HG03575 (cell line): ENCODE results near the gene SORCS2.

Experiments used
- ATAC-seq: cut with Tn5 transposase; IDR thresholded peaks from one replicate; pipeline ENCODE4 v1.9.1; 2021; ENCODE audit not compliant: unreplicated experiment, insufficient number of reproducible peaks, low FRiP score; ENCODE audit errors: extremely low read depth

SORCS2 gene

DNA sequence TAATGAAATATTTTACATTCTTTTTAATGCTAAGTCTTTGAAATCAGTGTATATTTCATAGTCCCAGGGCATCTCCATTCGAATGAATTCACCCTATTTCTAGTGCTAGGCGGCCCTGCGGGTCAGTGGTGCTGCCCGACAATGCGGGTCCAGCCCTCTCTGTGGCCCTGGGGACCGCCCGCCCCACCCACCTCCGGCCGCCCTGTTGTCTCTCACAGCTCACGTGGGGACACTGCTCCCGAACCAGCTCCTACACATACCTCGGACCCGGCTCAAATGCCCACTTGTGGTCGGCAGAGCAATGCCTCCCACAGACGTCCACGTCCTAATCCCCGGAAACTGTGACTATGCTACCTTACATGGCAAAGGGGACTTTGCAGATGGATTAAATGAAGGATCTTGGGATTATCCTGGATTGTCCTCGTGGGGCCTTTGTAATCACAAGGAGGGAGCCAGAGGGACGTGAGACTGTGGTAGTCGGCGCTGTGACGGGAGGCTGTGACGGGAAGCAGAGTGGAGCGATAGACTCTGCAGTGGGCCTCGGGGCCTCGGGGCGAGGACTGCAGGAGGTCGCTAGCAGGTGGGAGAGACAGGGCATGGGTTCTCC is 334.7 kb downstream of the SORCS2 start:
- no peak for ATAC-seq

DNA sequence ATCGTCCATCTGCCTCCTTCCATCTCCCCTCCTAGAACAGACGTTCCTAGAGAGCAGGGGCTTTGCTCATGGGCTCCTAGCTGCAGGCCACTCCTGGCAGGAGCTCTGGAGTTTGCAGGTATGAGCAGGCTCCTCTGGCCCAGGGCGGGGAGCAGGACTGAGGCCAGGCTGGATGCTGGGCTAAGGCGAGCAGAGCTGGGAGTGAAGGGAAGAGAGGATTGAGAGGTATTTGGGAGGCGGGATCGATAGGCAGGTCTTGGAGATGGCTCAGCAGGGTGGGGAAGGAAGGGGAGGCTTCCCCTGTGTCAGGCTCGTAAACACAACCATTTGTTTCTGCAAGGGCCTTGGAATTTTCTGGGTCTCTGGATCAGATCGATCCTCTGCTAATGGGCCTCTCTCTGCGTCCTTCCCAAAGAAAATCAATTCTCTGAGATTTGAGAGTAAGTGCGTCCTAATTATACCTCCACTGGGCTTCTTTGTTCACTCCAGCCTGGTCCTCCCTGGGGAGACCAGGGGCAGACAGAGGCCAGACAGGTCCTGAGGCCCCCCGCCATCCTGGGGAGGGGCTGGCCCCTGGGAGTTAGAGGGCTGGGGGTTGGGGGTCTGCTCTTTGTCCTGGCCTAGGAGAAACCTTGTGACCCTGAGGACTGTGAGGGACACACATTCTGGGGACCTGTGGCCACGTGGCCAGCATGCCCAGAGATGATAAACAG is 337.2 kb downstream of the SORCS2 start:
- ATAC-seq = no peak

DNA sequence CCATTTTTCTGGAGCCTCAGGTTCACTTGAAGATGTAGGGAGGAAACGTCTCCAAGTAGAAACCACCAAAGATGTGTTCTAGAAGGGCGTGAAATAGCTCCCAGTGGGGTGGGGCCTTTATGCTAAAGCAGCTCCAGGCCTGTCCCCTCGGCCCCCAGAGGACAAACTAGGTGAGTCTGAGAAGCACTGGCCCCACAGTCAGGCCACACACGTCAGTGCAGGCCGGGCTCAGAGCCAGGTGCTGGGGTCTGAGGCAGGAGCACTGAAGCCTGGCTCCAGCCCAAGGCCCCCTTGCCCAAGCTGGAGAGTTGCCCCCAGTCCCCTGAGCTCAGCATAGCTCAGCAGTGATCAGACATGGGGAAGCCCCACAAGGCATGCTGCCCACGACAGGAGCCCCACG is 337.7 kb downstream of the SORCS2 start:
- no peak for ATAC-seq

DNA sequence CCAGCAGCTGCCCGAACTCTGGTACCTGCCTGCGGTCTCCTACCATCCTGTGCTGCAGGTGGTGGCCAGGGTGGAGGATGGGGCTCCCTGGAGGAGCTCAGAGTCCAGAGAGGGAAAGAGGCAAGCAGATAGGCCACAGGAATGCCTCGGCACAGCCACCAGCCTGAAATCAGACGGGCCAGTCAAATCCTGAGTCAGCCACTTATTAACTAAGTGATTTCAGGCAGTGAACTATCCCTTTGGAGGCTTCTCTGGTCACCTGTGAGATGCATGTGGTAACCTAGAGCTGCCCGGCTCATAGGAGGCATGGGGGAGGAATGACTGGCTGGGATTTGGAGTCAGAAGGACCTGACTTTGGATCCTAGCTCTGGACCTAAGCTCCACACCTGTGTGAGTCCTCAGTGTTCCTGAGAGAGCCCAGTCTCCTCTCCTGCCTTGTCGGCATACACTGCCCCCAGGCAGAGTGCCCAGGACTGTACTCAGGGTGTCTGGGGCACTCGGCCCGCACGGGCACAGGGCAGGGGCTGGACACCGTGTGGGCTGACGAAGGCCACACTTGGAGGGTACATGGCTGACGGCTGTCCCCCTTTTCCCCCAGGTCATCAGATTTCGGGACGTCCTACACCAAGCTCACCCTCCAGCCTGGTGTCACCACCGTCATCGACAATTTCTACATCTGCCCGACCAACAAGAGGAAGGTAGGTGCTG is 338.7 kb downstream of the SORCS2 start:
- no peak for ATAC-seq

DNA sequence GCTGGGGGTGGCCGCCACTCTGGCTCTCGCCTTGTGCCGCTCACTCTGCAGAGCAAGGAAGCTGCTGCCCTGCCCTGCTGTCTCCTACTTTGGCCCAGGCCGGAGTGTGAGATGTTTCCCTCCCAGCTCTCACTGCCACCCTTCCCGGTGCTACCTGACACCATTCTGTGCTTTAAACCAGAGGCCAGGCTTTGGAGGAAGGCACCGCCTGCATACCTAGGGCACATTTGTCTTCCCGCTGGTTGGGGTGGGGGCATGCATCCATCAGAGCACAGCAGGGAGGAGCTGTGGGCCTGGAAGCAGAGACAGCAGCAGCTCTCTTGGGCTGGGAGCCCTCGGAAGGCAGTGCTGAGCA is 339.3 kb downstream of the SORCS2 start:
- ATAC-seq = no peak

DNA sequence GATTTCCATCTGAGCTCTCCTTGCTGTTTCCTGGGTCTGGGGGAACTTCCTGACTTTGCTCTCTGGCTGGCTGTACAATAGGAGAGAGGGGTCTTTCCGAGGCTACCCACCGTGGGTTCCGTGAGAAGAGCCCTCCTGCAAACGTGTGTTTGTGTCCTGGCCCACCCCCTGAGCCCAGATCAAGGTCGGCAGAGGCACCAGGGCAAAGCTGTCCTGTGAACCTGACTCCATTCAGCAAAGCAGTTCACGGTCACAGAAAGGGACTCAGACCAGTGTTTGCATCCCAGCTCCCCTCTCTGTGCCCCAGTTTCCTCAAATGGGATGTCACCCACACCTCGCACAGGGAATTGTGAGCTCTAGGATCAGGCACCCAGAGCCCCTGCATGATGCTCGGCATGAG is 339.7 kb downstream of the SORCS2 start:
- no peak for ATAC-seq

DNA sequence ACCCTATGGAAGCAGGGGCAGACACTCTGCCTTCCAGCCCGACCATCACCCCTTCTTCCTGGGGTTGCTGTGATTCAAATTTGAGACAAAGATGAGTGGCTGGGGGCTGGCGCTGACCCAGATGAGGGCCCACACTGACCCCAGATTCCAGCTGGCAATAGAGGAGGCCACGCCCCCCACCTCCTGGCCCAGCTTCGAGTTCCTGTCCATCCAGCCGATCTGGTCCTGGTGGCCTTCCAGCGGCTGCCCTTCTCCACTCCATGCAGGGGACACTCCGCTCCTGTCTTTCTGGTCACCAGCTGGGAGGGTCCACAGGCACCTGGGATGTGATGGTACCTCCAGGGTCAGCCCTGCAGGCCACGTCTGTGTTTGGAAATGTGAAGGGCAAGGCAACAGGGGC is 340.9 kb downstream of the SORCS2 start:
- ATAC-seq = no peak

DNA sequence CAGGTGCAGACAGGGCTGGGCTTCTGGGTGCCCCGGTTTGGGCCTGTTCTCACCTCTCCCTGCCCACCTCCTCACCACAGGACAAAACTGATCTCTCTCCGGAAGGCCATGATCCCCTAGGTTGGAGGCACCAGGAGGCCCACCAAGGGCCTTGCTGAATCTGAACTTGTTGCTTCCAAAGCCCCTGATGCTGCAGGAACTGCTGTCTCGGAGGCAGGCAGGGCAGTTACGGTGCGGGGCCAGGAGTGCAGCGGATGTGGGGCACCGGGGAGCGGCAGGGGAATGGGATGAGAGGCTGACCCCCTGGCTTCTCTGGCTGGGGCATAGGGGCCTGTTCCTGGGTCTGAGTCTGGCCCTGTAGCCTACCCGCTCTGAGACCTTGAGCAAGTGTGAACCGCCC is 342.8 kb downstream of the SORCS2 start:
- no peak for ATAC-seq

DNA sequence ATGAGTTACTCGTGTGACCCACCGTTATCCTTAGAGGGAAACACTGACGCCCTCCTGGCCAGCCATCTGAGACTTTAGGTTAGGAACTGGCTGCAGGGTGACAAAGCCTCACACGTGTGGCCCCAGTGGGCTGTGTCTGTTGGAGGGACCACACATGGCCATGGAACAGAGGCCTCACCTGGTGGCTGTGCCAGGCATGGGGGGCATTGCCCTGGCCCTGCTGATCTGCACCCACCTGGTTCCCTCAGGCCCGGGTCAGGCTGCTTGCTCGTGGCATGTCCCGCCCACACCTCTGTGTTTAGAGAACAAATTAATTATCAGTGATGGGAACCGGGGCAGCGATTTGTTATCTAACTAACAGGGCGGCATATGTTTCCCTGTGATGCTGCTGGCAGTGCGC is 343.3 kb downstream of the SORCS2 start:
- no peak for ATAC-seq

DNA sequence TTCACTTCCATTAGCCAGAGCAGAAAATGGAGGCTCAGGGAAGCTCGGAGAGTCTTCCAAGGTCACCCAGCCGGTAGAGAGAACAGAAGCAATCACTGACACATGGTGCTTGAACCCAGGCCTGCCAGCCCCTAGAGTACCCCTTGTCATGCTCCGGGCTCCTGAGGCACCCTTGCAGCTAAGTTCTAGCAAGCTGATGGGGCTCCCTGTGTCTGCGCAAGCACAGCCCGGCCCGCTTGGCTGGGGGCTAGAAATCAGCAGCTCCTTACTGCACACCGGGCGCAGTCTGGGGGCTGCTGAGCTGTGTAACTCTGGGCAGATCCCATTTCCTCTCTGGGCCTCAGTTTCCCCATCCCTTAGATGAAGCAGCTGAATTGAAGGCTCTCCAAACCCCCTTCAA is 344.5 kb downstream of the SORCS2 start:
- no peak for ATAC-seq

DNA sequence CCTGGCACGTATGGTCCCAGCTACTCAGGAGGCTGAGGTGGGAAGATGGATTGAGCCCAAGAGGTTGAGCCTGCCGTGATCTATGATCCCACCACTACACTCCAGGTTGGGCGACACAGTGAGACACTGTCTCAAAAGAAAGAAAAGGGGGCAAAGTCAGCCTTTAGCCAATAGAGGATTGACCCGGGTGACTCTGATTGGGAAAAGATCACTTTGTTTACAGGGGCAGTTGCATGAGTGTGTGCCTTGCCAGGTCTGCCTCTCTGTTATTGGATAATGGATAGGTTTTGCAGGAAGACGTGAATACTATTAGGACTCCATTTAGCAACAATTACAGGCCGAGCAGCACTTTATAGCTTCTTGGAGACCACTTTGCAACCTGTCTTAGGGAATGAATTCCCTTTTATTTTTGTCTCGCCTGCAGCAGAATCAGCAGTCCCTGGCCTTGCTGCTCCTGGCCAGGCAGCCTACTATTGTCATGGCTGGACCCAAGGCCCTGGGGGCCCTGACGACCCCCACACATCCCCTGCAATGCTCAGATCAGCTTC is 345.6 kb downstream of the SORCS2 start:
- ATAC-seq = no peak

DNA sequence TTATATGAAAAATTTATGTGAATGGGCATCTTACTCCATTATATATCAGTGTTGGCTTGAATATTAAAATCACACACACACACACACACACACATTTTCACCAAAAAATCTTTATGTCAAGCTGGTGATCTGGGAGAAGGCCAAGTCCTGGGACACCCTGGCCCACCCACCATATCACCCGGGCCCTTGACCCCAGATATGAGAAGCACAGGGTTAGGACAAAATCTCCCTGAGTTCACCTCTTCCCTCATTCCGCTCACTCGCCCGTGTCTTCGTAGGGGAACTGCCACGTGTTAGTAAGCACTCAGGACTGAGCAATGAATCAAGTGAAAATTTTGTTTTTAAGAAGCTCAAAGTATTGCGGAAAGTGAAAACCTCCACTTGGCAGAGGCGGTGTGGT is 346.2 kb downstream of the SORCS2 start:
- ATAC-seq = no peak

DNA sequence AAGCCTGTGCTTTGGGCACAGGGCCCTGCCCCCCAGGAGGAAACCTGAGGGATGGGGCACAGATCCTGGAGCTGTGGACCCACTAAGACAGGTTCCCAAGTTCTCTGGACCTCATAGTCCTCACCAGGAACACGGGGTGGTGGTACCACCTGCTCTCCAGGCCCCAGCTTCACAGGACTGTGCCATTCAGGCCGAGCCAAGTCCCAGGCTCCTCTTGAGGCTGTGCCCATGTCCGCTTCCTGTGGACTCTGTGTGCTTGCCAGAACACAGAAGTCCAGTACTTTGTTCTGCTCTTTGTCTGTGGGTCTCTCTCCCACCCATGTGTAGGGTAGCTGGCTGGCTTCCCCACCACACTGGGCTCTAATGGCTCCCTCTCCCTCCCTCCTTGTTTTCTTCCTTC is 346.8 kb downstream of the SORCS2 start:
- no peak for ATAC-seq

DNA sequence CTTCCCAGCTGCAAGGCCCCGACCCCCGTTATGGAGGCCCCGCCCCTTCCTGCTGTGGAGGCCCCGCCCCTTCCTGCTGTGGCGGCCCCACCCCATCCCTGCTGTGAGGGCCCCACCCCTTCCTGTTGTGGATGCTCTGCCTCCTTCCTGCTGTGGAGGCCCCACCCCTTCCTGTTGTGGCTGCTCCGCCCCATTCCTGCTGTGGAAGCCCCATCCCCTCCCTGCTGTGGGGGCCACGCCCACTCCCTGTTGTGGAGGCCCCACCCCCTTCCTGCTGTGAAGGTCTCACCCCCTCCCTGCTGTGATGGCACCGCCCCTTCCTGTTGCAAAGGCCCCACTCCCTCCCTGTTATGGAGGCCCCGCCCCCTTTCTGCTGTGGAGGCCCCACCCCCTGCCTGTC is 347.3 kb downstream of the SORCS2 start:
- no peak for ATAC-seq

DNA sequence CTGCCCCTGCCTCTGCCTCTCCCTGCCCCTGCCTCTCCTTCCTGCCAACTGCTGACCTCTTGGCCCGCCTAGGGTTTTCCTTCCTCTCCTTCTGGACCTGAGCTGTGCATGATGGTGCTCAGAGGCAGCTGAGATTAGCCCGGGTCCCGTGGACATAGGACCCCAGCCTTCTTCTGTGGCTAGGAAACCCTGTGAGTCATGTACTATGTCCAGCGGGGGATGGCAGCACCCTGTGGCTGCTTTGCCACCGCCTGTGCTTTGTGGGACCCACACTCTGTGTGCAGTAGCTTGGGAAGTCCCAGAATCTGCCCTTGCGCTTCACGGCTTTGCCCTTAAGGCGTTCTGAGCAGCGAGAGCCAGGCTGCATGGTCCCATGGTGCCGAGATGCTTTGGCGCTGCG is 347.9 kb downstream of the SORCS2 start:
- ATAC-seq = no peak

DNA sequence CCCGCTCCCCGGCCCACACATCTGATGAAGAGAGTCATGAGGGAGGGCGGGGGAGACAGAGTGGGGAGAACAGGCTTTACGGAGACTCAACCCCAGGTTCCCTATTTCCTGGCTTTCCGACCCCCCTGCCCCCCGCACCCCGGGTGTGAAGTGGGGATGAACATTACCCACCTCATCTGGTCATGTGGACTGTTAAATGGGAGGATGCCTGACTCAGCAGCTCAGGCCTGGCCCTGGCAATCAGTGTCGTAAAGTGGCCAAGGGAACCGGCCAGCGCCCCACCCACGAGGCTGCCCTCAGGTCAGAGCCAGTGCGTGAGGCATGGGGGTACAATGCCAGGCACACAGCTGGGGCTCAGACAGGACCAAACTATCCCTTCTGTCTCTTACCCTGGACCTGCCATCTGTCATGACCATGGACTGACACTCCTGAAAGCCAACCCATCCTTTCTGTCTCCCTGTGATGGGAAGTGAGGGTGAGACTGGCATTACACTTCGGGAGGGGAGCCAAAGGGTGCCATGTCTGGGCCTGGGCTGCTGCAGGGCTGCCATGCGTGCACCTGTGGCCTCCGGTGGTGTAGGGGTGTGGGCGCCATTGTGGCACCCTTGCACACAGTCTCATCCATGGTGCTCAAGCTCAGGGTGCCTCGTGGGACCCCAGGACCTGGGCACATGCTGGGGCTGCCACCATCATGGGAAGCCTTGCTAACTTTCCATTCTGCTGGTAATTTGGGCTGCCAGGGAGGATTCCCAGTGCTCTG is 348.5 kb downstream of the SORCS2 start:
- no peak for ATAC-seq

DNA sequence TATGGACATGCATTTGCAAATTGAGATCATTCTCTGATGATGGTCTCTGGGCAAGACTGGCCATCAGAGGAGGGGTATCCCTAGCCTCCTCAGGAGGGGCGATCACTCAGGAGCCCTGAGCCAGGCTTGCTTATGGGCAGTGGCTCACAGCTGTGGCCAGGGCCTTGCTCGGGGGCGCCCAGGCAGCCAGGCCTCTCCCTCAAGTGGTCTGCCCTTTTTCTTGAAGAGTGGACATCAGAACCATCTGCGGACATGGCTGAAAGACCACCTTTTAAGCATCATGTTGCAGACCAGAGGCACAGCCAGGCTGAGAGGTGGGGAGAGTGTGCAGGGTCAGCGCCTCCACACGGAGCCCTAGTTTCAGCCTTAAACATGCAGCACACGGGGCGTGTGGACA is 349.1 kb downstream of the SORCS2 start:
- no peak for ATAC-seq

DNA sequence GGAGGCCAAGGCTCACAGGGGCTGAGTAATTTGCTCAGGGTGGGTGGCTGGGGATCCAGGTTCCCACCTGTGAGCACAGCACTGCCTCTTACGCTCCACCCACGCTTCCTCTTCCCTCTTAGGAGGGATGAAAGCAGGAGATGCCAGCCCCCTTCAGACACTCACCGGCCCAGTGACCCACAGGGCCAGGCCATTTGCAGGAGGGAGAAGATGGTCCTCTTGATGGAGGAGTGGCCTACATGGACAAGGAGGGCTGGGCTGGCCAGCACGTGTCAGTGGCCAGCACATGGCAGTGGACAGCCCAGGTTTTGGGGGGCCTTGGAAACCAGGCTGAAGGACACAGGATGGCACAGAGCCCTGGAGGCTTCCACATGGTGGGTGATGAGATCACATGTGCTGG is 350.4 kb downstream of the SORCS2 start:
- no peak for ATAC-seq

DNA sequence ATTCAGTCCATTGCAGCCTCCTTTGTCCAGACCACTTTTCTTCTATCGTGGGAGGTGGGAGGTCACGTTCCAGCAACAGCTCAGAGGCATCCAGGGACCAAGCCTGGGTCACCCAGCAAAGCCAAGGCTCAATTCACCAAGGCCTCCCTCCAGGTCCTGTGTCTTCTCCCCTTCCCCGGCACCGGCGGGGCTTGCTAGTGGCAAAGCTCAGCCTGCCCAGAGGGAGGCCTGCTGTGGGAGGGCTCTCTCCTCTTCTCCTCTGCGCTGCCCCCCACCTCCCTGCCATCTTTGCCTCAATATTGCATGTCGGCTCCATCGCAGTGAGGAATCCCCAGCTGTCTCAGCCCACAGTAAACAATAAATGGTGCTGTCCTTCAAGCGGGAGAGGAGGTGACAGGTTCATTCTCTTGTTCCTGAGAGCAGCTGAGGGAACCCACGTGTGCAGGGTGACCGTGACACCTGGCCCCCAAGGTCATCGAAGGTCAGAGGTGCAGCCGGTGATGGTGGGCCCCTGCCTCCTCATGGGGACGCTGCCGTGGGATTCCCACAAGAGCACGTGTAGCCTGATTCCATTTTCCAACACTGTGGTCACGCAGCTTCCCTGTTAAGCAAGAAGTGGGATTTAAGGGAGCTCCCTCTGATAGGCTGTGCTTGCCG is 353.9 kb downstream of the SORCS2 start:
- no peak for ATAC-seq
